Activated naive CD8-positive, alpha-beta T cell treated with anti-CD3 and anti-CD28 coated beads, Interleukin-2, amount 10 ng/mL, durations not matched to agents 7 days and 5 days (primary cell): ENCODE measurements around the gene UBE2F. TPM values are rescaled to one million over a fixed set of nuclear protein-coding genes. Genes with fewer than 3 reads are reported as not detected.

Experiments used
- ATAC-seq: fragments of 150-1000 bp; cut with Tn5 transposase; one replicate; pipeline ENCODE4 v1.10.0; 2021; ENCODE audit warnings: low read depth, moderate library complexity
- POLR2A ChIA-PET: fragments of 350-600 bp; sonication (Branson Sonifier 250); formaldehyde crosslinking; loops from one replicate; lab custom pipeline; 2021; ENCODE audit warnings: antibody characterized with exemption; lab: Charles Lee
- DNase-seq: peaks from one replicate; pipeline ENCODE4 v3.0.0; 2021
- H3K27ac Mint-ChIP-seq: one replicate; pipeline ENCODE4 v1.8.0; 2022; ENCODE audit warnings: mild to moderate bottlenecking, mixed read lengths
- H3K27me3 Mint-ChIP-seq: one replicate; pipeline ENCODE4 v1.8.0; 2022; ENCODE audit warnings: mild to moderate bottlenecking, moderate library complexity, mixed read lengths
- H3K36me3 Mint-ChIP-seq: one replicate; pipeline ENCODE4 v1.8.0; 2021; ENCODE audit warnings: mild to moderate bottlenecking, mixed read lengths
- H3K4me1 Mint-ChIP-seq: one replicate; pipeline ENCODE4 v1.8.0; 2021; ENCODE audit warnings: mixed read lengths
- H3K4me3 Mint-ChIP-seq: one replicate; pipeline ENCODE4 v1.8.0; 2022; ENCODE audit warnings: mild to moderate bottlenecking, moderate library complexity, mixed read lengths
- H3K9me3 Mint-ChIP-seq: one replicate; pipeline ENCODE4 v1.8.0; 2021; ENCODE audit warnings: mixed read lengths
- total RNA-seq, 2 experiments: library from RNA; stranded (reverse); gene quantifications; one replicate each; pipeline ENCODE4 v1.2.3, GENCODE V29; 2021

The UBE2F gene
- total RNA-seq, 2 experiments from 2014 or later: 49.0 to 49.8 TPM

DNA sequence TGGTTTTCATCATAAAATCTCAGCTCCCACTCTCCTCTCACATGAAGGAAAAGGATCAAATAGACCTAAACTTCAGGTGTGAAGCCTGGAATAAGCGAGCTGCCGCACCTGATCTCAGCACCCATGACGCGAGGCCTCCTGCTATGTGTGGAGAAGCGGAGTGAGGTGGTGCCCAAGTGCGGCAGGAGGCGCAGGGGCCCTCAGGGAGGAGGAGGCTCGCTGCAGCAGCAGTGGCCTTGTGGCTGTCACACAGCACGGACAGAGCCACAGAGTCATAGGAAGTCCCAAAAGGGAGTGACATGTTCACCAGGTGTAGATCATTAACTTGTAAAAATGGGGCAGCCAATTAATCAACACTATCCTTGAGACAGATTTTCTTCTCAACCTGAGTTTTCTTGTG is 103.1 kb downstream of the UBE2F start:
- POLR2A ChIA-PET: interaction anchor here (1.3 kb wide), 1 partner anchor 9 kb away, joined by 5 read pairs; the partner anchor contains the start of gene SCLY
- peaks cover 20% of the 10 kb centered on the region for H3K9me3 Mint-ChIP-seq
- peak overlapping the region; percentile 85 for H3K27ac Mint-ChIP-seq
- no peak for ATAC-seq
- H3K36me3 Mint-ChIP-seq: peaks cover 75% of the 10 kb centered on the region
- no peak for DNase-seq
- H3K27me3 Mint-ChIP-seq: no peaks in the 10 kb centered on the region
- peaks cover 31% of the 10 kb centered on the region for H3K4me1 Mint-ChIP-seq
- H3K4me3 Mint-ChIP-seq: peak overlapping the region; percentile 73

DNA sequence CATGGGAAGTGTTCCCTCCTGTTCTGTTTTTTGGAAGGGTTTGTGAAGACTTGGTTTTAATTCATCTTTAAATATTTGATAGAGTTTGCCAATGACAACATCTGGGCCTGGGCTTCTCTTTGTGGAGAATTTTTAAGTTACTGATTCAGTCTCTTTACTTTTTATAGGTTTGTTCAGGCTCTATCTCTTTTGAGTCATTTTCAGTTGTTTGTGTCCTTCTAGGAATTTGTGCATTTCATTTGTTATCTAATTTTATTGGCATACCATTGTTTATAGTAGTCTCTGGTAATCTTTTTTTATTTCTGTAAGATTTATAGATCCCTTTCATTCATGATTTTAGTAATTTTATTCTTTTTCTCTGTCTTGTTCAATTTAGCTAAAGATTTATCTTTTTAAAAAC is 108.6 kb downstream of the UBE2F start:
- POLR2A ChIA-PET: interaction anchor here (0.7 kb wide), 2 partner anchors 52 to 1063 kb away, joined by 4 read pairs; no protein-coding TSS in a partner anchor
- H3K27ac Mint-ChIP-seq: no peak overlapping the region
- no peak overlapping the region for H3K4me3 Mint-ChIP-seq
- no peak for DNase-seq
- H3K9me3 Mint-ChIP-seq: peaks cover 16% of the 10 kb centered on the region
- peaks cover 67% of the 10 kb centered on the region for H3K36me3 Mint-ChIP-seq
- no peaks in the 10 kb centered on the region for H3K27me3 Mint-ChIP-seq
- peaks cover 2% of the 10 kb centered on the region for H3K4me1 Mint-ChIP-seq
- ATAC-seq: no peak

DNA sequence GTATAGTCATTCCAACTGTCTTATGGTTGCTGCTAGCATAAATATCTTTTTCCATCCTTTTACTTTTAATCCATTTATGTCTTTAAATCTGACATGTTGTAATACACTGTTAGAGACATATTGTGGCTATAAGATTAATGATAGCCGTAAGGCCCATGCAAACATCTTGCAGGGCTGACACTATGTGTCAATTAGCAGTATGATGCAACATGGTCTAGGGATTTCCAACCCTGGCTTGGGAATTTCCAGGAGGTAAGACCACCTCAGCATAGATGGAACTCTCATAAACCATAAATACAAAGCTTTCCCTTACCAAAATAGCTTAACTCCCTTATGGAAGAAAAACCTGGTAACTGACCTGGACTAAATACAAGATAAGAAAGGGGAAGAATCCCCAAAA is 110.5 kb downstream of the UBE2F start:
- POLR2A ChIA-PET: no interaction called here
- no peaks in the 10 kb centered on the region for H3K27me3 Mint-ChIP-seq
- H3K4me1 Mint-ChIP-seq: no peaks in the 10 kb centered on the region
- H3K36me3 Mint-ChIP-seq: peaks cover 69% of the 10 kb centered on the region
- H3K9me3 Mint-ChIP-seq: peaks cover 9% of the 10 kb centered on the region
- ATAC-seq: no peak
- DNase-seq: no peak
- no peak overlapping the region for H3K27ac Mint-ChIP-seq
- H3K4me3 Mint-ChIP-seq: no peak overlapping the region

DNA sequence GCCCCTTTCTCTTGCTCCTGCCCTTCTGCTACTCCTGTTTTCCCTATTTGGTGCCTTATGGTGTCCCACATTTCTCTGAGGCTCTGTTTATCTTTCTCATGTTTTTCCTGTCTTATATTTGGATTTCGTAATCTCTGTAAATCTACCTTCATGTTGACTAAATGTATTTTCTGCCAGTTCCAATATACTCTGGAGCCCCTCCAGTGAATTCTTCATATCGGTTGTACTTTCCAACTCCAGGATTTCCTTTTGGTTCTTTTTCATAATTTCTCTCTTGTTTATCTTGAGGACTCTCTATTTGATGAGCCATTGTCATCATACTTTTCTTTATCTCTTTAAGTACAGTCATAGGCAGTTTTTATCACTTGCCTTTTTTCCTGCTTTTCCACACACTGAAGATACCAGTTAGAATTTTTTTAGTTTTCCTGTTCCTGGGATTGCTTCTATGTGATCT is 113.1 kb downstream of the UBE2F start:
- Mint-ChIP-seq H3K4me3 (no peak overlapping the region), H3K27ac (no peak overlapping the region)
- POLR2A ChIA-PET: no interaction called here

DNA sequence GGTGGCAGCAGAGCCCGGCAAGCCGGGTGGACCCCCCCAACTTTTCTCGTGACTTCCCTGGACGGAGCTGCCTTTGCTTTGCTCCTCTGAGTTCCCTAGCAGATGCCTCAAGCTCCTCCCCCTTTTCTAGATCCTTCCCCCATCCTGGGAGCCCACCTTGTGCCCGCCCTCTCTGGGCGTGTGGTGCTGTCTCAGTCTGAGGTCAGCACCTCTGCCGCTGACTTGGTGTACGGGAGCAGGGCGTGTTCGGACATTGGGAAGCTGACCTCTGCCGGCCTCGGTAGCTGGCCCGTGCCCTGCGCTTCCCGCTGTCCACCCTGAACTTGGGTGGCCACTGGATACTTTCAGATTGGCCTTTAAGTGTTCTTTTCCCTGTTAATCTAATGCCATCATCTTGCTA is 113.7 kb downstream of the UBE2F start:
- peaks cover 56% of the 10 kb centered on the region for H3K36me3 Mint-ChIP-seq
- no peaks in the 10 kb centered on the region for H3K27me3 Mint-ChIP-seq
- no peaks in the 10 kb centered on the region for H3K4me1 Mint-ChIP-seq
- DNase-seq: no peak
- POLR2A ChIA-PET: interaction anchor here (1.7 kb wide), 1 partner anchor 20 kb away, joined by 5 read pairs; the partner anchor contains the start of gene SCLY
- no peak overlapping the region for H3K4me3 Mint-ChIP-seq
- H3K27ac Mint-ChIP-seq: no peak overlapping the region
- no peaks in the 10 kb centered on the region for H3K9me3 Mint-ChIP-seq
- ATAC-seq: no peak

More for the DNA sequence above, 113.1 kb downstream of the UBE2F start:
- no peak for DNase-seq
- Mint-ChIP-seq H3K27me3 (no peaks in the 10 kb centered on the region), H3K4me1 (no peaks in the 10 kb centered on the region), H3K9me3 (peaks cover 1% of the 10 kb centered on the region), H3K36me3 (peaks cover 56% of the 10 kb centered on the region)
- no peak for ATAC-seq

DNA sequence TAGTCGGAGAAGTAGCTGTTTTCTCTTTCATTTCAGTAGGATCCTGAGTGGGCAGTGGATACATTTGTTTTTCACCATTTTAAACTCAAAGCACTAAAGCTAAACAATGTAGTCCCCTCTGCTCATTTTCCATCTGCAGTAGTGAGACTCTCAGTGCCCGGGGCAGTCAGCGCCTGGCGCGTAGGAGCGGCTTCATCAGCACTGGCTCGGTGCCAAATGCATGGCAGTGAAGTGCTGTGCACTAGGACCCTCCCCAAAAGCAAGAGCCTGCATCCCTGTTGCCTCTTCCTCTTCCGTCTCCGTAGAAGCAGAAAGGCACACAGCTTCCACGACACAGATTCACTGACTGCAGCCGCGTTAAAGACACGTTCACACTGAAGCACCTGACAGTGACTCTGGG is 114.3 kb downstream of the UBE2F start:
- POLR2A ChIA-PET: interaction anchor here (1.7 kb wide), 1 partner anchor 21 kb away, joined by 5 read pairs; the partner anchor contains the start of gene SCLY
- Mint-ChIP-seq H3K4me1 (no peaks in the 10 kb centered on the region), H3K4me3 (no peak overlapping the region), H3K36me3 (peaks cover 58% of the 10 kb centered on the region), H3K9me3 (no peaks in the 10 kb centered on the region), H3K27me3 (no peaks in the 10 kb centered on the region), H3K27ac (no peak overlapping the region)
- no peak for DNase-seq
- ATAC-seq: no peak

DNA sequence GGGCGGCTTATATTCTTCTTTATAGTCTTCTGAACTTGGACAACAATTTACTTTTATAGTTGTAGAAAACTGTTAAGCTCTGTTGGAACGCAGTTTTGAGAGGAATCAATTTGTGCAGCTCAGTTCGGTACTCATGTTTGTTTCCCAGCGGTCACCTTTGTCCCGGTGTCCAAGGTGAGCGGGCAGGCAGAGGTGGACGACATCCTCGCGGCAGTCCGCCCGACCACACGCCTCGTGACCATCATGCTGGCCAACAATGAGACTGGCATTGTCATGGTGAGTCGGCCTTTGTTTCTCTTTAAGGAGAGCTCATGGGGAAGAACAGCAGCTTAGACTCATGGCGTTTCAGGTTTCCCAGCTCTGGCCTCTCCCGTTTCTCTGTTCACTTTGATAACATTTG is 114.7 kb downstream of the UBE2F start:
- H3K9me3 Mint-ChIP-seq: no peaks in the 10 kb centered on the region
- H3K36me3 Mint-ChIP-seq: peaks cover 56% of the 10 kb centered on the region
- H3K4me3 Mint-ChIP-seq: no peak overlapping the region
- DNase-seq (no peak), ATAC-seq (no peak)
- POLR2A ChIA-PET: interaction anchor here (1.7 kb wide), 1 partner anchor 21 kb away, joined by 5 read pairs; the partner anchor contains the start of gene SCLY
- no peaks in the 10 kb centered on the region for H3K4me1 Mint-ChIP-seq
- H3K27me3 Mint-ChIP-seq: no peaks in the 10 kb centered on the region
- H3K27ac Mint-ChIP-seq: no peak overlapping the region

DNA sequence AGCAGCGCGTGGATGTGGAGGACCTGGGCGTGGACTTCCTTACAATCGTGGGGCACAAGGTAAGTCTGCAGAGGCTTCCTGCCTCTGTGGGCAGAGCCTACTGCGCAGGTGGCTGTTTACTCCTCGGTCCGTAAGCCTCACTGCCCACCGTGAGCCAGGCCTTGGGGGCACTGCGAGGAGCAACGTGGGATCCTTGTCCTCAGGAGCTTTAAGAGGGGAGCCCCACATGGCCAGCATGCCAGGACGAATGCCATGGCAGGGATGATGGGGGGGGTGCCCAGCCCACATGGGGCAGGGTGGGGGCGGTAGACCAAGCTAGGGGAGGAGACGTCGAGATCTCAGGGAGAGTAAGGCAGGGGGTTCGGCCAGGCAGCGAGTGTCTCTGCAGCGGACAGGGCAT is 115.3 kb downstream of the UBE2F start:
- no peak overlapping the region for H3K27ac Mint-ChIP-seq
- POLR2A ChIA-PET: interaction anchor here (1.7 kb wide), 1 partner anchor 22 kb away, joined by 5 read pairs; the partner anchor contains the start of gene SCLY
- no peak overlapping the region for H3K4me3 Mint-ChIP-seq
- H3K27me3 Mint-ChIP-seq: no peaks in the 10 kb centered on the region
- H3K4me1 Mint-ChIP-seq: peaks cover 4% of the 10 kb centered on the region
- ATAC-seq (no peak), DNase-seq (no peak)
- peaks cover 52% of the 10 kb centered on the region for H3K36me3 Mint-ChIP-seq
- no peaks in the 10 kb centered on the region for H3K9me3 Mint-ChIP-seq

DNA sequence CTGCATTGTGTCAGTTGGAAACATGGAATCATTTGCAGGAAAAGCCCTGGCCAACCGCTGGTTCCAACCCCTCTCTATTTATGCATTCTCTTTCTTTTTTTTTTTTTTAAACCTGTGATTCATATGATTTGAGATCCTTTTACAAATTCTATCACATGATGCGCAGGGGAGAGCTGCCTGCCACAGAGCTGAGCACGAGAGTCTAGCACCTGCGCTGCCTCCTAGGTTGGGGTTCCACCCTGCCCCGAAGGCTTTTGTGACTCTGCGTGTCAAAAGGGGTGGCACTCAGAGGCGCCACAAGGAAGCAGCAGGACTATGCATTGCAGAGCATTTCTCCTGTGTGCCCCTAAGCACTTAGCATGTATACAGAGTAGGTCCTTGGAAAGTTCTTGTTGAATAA is 116.0 kb downstream of the UBE2F start:
- ATAC-seq (no peak), DNase-seq (no peak)
- POLR2A ChIA-PET: no interaction called here
- no peak overlapping the region for H3K27ac Mint-ChIP-seq
- no peaks in the 10 kb centered on the region for H3K27me3 Mint-ChIP-seq
- H3K4me1 Mint-ChIP-seq: peaks cover 6% of the 10 kb centered on the region
- peaks cover 47% of the 10 kb centered on the region for H3K36me3 Mint-ChIP-seq
- no peak overlapping the region for H3K4me3 Mint-ChIP-seq
- no peaks in the 10 kb centered on the region for H3K9me3 Mint-ChIP-seq

DNA sequence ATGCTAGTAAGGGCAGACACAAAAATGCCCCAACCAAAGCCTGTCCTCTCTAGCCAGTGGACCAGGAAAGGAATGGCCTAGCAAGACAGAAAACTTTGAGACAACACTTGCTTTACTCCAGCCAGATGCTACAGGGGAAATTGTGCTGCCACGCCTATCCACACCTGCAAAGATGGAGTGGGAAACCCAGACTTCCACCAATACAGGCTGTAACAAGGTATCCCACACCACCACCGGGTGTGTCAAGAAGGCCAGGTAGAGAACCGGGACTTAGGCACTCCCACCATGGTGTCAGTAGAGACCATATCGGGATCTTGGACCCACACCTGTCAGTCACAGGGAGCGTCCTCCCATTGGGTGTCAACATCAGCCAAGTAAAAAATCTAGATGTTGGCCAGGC is 117.1 kb downstream of the UBE2F start:
- Mint-ChIP-seq H3K27me3 (no peaks in the 10 kb centered on the region), H3K4me3 (no peak overlapping the region), H3K27ac (no peak overlapping the region), H3K9me3 (no peaks in the 10 kb centered on the region), H3K36me3 (peaks cover 43% of the 10 kb centered on the region), H3K4me1 (peaks cover 6% of the 10 kb centered on the region)
- DNase-seq: no peak
- no peak for ATAC-seq
- POLR2A ChIA-PET: no interaction called here

DNA sequence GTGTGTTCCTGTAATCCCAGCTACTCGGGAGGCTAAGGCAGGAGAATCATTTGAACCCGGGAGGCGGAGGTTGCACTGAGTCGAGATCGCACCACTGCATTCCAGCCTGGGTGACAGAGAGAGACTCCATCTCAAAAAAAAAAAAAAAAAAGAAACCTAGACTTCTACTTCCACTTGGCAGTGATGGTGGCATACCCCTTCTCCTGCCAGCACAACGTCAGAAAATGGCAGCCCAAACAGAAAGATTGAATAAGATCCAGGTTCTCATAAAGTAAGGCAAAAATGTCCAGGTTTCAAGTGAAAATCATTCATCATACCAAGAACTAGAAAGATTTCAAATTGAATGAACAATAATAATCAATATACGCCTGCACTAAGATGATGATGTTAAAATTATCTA is 117.9 kb downstream of the UBE2F start:
- no peak overlapping the region for H3K27ac Mint-ChIP-seq
- no peak overlapping the region for H3K4me3 Mint-ChIP-seq
- ATAC-seq: no peak
- H3K36me3 Mint-ChIP-seq: peaks cover 36% of the 10 kb centered on the region
- H3K9me3 Mint-ChIP-seq: no peaks in the 10 kb centered on the region
- POLR2A ChIA-PET: no interaction called here
- no peak for DNase-seq
- H3K4me1 Mint-ChIP-seq: peaks cover 6% of the 10 kb centered on the region
- H3K27me3 Mint-ChIP-seq: no peaks in the 10 kb centered on the region

DNA sequence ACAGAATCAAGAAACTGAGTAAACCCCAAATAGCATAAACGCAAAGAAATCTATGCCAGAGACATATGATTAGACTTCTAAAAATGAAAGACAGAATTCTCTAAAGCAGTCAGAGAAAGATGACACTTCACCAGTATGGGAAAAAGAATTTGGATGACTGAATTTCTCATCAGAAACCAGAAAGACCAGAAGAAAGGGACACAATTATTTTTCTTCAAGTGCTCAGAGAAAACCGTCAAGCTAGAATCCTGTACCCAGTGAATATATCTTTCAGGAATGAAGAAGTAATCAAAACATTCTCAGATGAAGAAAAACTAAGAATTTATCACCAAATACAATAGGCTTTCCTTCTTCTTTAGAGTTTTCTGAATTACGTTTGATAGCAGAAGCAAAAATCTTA is 119.1 kb downstream of the UBE2F start:
- POLR2A ChIA-PET: no interaction called here
- Mint-ChIP-seq H3K4me1 (peaks cover 6% of the 10 kb centered on the region), H3K27ac (peak overlapping the region; percentile 15), H3K9me3 (no peaks in the 10 kb centered on the region), H3K36me3 (peaks cover 29% of the 10 kb centered on the region), H3K4me3 (no peak overlapping the region), H3K27me3 (no peaks in the 10 kb centered on the region)
- DNase-seq (no peak), ATAC-seq (no peak)

DNA sequence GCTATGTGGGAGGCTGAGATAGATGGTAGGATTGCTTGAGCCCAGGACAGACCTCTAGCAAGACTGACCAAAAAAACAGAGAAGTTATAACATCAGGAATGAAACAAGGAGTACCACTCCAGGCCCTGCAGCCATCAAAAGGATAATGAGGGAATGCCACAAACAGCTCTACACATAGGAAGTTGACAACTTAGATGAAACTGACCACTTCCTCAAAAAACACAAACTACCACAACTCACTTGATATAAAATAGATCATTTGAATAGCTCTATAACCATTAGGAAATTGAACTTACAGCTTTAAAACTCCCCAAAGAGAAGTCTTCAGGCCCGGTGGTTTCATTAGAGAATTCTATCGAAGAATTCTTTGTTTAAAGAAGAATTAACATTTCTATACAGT is 120.4 kb downstream of the UBE2F start:
- Mint-ChIP-seq H3K36me3 (peaks cover 23% of the 10 kb centered on the region), H3K27me3 (no peaks in the 10 kb centered on the region), H3K4me3 (no peak overlapping the region), H3K4me1 (peaks cover 6% of the 10 kb centered on the region), H3K27ac (no peak overlapping the region), H3K9me3 (no peaks in the 10 kb centered on the region)
- POLR2A ChIA-PET: no interaction called here
- DNase-seq: no peak
- ATAC-seq: no peak

DNA sequence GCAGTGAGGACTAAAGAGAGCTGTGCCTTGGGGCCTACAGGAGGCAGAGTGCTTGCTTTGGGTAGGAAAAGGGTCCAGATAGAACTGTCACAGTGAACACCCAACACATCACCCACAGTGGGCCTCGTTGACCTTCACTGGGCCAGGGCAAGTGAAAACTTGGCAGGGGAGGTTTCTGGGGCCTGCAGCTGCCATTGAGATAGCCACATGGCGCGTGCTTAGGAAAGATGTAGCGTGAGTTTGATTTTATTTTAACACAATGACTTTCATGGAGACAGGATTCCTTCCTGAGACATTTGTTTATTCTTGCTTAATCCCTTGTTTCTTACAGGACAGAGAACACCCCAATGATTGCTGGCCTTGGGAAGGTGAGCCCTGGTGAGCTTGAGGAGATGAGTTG is 124.1 kb downstream of the UBE2F start:
- Mint-ChIP-seq H3K9me3 (no peaks in the 10 kb centered on the region), H3K36me3 (peaks cover 6% of the 10 kb centered on the region), H3K4me1 (peaks cover 6% of the 10 kb centered on the region), H3K4me3 (no peak overlapping the region), H3K27ac (peak overlapping the region; percentile 38), H3K27me3 (no peaks in the 10 kb centered on the region)
- DNase-seq (peak; percentile 8), ATAC-seq (no peak)
- POLR2A ChIA-PET: no interaction called here
